Stimulated activated CD4-positive, alpha-beta T cell treated with anti-CD3 and anti-CD28 coated beads, Interleukin-1b, Interleukin-23, amount 100 ng/mL, for 1 hour (primary cell): Measurements from ENCODE around the gene DEFB108B.
A peak's percentile ranks its signal among the peaks of the same experiment; 100 is the strongest.
"Not testable (repeated sequence)": the region's sequence is repeated elsewhere in the genome, so short reads cannot be mapped to it uniquely, and the experiment has no call there.

Experiments used
- DNase-seq, 2 donors: peaks; one replicate each; pipeline ENCODE4 v3.0.0-alpha.2; 2020; ENCODE audit warnings: low read depth in 2 of 2

DEFB108B gene

GRCh38 chr11:71813481-71814355, 19.3 kb upstream of the DEFB108B start:
- DNase-seq: peak; percentile 63 to 68

DNA sequence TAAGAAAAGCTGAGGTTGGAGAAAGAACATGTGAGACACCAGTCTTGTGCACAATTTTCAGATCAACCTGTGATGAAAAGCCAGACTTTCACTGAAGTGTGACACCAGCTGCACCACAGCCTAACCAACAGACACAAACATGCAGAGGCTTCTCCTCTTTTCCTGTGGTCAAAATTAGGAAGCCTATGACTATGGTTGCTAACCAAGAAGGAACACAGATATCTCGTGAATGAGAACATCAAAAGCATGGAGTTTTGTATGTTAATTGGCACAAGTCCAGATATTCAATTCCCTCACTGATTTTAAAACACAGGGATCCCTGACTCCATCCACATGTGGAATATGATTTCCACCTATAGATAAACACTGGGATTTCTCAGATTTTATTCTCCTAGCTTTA, 11.5 kb upstream of the DEFB108B start:
- DNase-seq: not testable (repeated sequence)

GRCh38 chr11:71829247-71829646, 3.8 kb upstream of the DEFB108B start:
- not testable (repeated sequence) for DNase-seq

DNA sequence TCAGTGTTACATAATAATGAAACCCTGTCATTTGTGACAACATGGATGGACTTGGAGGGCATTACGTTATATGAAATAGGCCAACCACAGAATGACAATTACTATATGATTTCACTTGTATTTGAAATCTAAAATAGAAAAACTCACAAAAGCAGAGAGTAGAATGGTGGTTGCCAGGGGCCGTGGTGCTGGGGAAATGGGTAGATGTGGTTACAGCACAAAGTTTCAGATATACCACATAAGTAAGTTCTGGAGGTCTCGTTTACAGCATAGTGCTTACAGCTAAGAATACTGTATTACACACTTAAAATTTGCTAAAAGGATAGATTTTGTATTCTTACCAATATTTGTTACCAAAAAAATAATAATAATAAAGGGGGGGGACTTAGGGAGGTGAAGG, 3.3 kb upstream of the DEFB108B start:
- not testable (repeated sequence) for DNase-seq

- not testable (repeated sequence) for DNase-seq
Observed at GRCh38 chr11:71842720-71843119, 9.7 kb downstream of the DEFB108B start.

- DNase-seq: not testable (repeated sequence)
Observed at GRCh38 chr11:71843355-71843754, 10.4 kb downstream of the DEFB108B start.

DNA sequence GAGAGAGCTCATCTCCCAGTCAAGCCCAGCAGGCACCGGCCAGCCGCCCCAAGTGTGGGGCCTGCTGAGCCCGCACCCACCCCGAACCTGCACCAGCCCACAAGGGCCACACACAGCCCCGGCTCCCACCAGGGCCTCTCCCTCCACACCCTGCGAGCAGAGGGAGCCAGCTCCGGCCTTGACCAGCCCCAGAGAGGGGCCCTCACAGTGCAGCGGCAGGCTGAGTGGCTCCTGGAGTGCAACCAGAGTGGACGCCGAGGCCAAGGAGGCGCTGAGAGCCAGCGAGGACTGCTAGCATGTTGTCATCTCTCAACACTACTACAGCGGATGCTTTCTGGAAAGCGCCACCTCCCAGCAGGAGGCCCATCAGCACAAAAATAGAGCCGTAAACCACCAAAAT, 10.9 kb downstream of the DEFB108B start:
- DNase-seq: no peak

GRCh38 chr11:71853895-71854294, 20.9 kb downstream of the DEFB108B start:
- DNase-seq: not testable (repeated sequence)

- not testable (repeated sequence) for DNase-seq
Observed at GRCh38 chr11:71855880-71856279, 22.9 kb downstream of the DEFB108B start.

GRCh38 chr11:71860835-71861234, 27.8 kb downstream of the DEFB108B start:
- DNase-seq: not testable (repeated sequence)

DNA sequence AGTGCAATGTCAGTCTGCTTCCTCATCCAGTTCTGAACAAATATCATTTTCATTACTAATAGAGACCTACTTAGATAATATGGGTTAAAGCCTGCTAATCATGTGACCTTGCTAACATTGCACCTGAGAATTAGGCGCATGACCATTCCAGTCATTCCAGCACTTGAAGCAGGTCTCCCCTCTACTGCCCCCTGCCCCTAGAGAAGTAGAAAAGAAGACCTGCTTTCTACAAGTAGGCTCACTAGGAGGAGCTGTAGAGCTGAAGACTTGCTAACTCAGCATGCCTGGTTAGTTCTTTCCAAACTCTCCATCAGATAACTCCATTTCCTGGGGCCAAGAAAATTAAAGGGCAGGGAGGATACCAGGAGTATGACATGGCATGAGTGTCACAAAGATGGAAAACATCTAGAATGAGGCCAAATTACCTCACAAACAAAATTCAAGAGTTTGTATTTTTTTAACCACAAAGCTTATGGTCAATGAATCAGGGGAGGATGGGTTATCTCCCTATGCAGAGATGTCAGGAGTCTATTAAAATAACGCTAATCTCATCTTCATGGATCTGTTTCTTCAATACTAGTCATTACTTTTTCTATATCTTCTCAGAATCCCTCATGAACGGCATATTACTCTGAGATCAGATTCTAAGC, 31.1 kb downstream of the DEFB108B start:
- DNase-seq: not testable (repeated sequence)

- DNase-seq: not testable (repeated sequence)
Observed at GRCh38 chr11:71867209-71867608, 34.2 kb downstream of the DEFB108B start.

- not testable (repeated sequence) for DNase-seq
Observed at GRCh38 chr11:71869931-71870330, 36.9 kb downstream of the DEFB108B start.

DNA sequence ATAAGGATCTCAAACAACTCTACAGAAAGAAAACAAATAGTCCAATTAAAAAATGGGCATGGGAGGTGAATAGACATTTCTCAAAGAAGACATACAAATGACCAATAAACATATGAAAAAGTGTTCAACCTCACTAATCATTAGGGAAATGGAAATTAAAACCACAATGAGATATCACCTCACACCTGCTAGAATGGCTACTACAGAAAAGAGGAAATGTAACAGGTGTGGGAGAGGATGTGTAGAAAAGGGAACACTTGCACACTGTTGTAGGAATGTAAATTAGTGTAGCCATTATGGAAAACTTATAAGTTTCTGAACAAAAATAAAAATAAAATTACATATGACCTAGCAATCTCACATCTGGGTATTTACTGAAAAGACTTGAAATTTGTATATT, 37.7 kb downstream of the DEFB108B start:
- DNase-seq: not testable (repeated sequence)

- not testable (repeated sequence) for DNase-seq
Observed at GRCh38 chr11:71876262-71876661, 43.3 kb downstream of the DEFB108B start.

GRCh38 chr11:71878059-71878458, 45.1 kb downstream of the DEFB108B start, which contains the start of gene DEFB131B:
Gene DEFB131B, plus strand, starts transcription at chr11:71878453. Its CDS starts 0 bp downstream, at chr11:71878453.
- not testable (repeated sequence) for DNase-seq

DNA sequence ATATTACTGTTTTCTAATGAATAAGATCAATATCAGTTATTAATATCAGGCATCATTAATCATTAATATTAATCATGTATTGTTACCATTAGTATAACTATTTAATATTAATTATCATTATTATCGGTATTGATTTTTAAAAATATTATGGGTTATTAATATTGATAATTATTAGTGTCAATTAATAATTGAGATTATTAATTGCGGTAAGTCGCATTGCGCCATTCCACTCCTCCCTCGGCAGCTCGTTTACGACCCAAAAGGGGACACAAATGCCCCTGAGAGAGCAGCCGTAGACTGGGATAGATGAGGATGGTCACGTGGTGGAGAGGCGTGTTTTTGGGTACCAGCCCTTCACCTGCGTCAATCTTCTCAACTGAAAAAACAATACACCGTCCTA, 52.8 kb downstream of the DEFB108B start:
- not testable (repeated sequence) for DNase-seq
